PC-3 (cell line): ENCODE measurements around the gene PSMG3.

ENCODE experiments used
- EZH2 ChIP-seq: fragments of 300-600 bp; sonication (generic); IDR thresholded peaks from one replicate; pipeline ENCODE4 v1.6.1; 2017; ENCODE audit warnings: antibody characterized with exemption, mild to moderate bottlenecking, low read length; ENCODE audit not compliant: unreplicated experiment
- TF ChIP-seq, protein P1 (sequence below): fragments of 300-600 bp; sonication (generic); conservative IDR thresholded peaks from 2 replicates; pipeline ENCODE4 v1.5.1; 2017; ENCODE audit warnings: antibody characterized with exemption, low read depth, mild to moderate bottlenecking, low read length

DNA sequence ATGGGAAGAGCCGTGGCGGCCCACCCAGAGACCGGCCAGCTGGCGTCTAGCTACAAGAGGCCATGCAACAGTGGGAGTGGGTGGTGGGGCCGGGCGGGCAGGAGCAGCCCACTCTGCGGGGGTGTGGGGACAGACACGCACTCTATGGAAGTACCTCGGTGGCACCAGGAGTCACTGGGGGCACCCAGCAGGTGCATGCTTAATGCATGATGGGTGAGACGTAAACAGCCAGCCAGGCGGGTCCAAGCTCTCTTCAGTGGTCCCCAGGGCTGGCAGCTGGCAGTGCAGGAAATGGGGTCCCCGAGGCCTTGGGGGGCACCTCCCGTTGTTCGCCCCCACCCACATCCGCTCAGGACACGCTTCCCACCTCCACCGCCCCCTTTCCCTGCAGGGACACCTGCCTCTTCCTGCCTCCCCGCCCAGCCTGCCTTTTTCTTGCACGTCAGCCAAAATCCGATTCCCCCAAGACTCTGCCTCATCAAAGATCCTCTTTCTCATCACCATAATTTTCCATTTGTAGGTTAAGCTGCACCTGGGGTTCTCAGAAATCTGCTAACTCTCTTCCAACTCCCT lies 22.6 kb upstream of the PSMG3 start:
- TF ChIP-seq, protein P1, sequence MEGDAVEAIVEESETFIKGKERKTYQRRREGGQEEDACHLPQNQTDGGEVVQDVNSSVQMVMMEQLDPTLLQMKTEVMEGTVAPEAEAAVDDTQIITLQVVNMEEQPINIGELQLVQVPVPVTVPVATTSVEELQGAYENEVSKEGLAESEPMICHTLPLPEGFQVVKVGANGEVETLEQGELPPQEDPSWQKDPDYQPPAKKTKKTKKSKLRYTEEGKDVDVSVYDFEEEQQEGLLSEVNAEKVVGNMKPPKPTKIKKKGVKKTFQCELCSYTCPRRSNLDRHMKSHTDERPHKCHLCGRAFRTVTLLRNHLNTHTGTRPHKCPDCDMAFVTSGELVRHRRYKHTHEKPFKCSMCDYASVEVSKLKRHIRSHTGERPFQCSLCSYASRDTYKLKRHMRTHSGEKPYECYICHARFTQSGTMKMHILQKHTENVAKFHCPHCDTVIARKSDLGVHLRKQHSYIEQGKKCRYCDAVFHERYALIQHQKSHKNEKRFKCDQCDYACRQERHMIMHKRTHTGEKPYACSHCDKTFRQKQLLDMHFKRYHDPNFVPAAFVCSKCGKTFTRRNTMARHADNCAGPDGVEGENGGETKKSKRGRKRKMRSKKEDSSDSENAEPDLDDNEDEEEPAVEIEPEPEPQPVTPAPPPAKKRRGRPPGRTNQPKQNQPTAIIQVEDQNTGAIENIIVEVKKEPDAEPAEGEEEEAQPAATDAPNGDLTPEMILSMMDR = no peak
- TF ChIP-seq EZH2 = no peak
